DOHH2 (cell line): ENCODE data around the gene RANBP3.

Experiments used
- H3F3A ChIP-seq: fragments of 200-600 bp; sonication (generic), shearing (Covaris generic); 2 replicates; pipeline ENCODE4 v1.6.0; 2016; ENCODE audit warnings: antibody characterized with exemption, mild to moderate bottlenecking; ENCODE audit not compliant: control insufficient read depth, insufficient read depth
- H3K27ac ChIP-seq: fragments of 200-600 bp; sonication (generic); 2 replicates; pipeline ENCODE4 v1.5.1; 2014; ENCODE audit warnings: low read depth, mild to moderate bottlenecking, low read length, moderate library complexity
- H3K27me3 ChIP-seq: fragments of 200-600 bp; sonication (generic); 2 replicates; pipeline ENCODE4 v1.6.1; 2014; ENCODE audit warnings: mild to moderate bottlenecking, low read length, mixed read lengths; ENCODE audit not compliant: control insufficient read depth
- H3K36me3 ChIP-seq: fragments of 200-600 bp; sonication (generic); 2 replicates; pipeline ENCODE4 v1.6.1; 2014; ENCODE audit warnings: mild to moderate bottlenecking, low read length, moderate library complexity, mixed read lengths; ENCODE audit not compliant: control insufficient read depth
- H3K4me1 ChIP-seq: fragments of 200-600 bp; sonication (generic); 2 replicates; pipeline ENCODE4 v1.6.1; 2014; ENCODE audit warnings: mild to moderate bottlenecking, low read length, mixed read lengths; ENCODE audit not compliant: control insufficient read depth
- H3K4me2 ChIP-seq: fragments of 200-600 bp; sonication (generic); 2 replicates; pipeline ENCODE4 v1.6.0; 2014; ENCODE audit warnings: mild to moderate bottlenecking, low read length, moderate library complexity
- H3K4me3 ChIP-seq: fragments of 200-600 bp; sonication (generic); 2 replicates; pipeline ENCODE4 v1.5.1; 2014; ENCODE audit warnings: mild to moderate bottlenecking, low read length, mixed read lengths
- H3K79me2 ChIP-seq: fragments of 200-600 bp; sonication (generic); 2 replicates; pipeline ENCODE4 v1.6.1; 2014; ENCODE audit warnings: mild to moderate bottlenecking, low read length, mixed read lengths; ENCODE audit not compliant: control insufficient read depth
- H3K9me2 ChIP-seq: fragments of 200-600 bp; sonication (generic); replicated peaks from 2 replicates; pipeline ENCODE4 v1.6.1; 2014; ENCODE audit warnings: mild to moderate bottlenecking, low read length, mixed read lengths; ENCODE audit not compliant: control insufficient read depth
- H3K9me3 ChIP-seq: fragments of 200-600 bp; sonication (generic); 2 replicates; pipeline ENCODE4 v1.6.1; 2014; ENCODE audit warnings: antibody characterized with exemption, low read length, mixed read lengths; ENCODE audit not compliant: control insufficient read depth, insufficient read depth
- H4K20me1 ChIP-seq: fragments of 200-600 bp; sonication (generic); 2 replicates; pipeline ENCODE4 v1.6.0; 2014; ENCODE audit warnings: low read depth, mild to moderate bottlenecking, antibody characterized with exemption, low read length, moderate library complexity; ENCODE audit not compliant: control insufficient read depth, insufficient read depth
- EZH2phosphoT487 ChIP-seq: fragments of 200-600 bp; sonication (generic); IDR thresholded peaks from 2 replicates; pipeline ENCODE4 v1.6.1; 2017; ENCODE audit warnings: borderline replicate concordance, mild to moderate bottlenecking, antibody characterized with exemption, low read length, moderate library complexity, mixed read lengths
- TF ChIP-seq, protein P1 (sequence below): fragments of 200-600 bp; sonication (generic); IDR thresholded peaks from one replicate; pipeline ENCODE4 v1.5.1; 2014; ENCODE audit warnings: antibody characterized with exemption, mild to moderate bottlenecking, low read depth, low read length; ENCODE audit not compliant: poor library complexity, severe bottlenecking

RANBP3 gene

DNA sequence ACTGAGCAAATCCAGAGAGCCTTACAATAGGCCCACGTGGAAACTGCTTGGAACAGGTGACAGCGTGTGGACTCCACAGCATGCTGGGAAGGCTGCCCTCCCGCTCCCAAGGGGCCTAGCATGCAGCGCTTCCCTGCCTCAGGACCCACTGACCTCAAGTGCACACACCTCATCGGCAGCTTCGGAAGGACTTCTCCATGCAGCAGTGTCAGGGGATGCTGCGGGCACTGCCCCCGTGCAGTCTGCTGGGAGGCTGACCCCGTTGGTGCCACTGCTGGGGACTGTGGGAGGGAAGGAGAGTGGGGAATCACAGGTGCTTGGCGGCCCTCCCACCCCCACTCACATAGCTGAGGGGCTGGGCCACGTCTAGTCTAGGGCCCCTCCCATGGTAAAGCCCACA is 46.7 kb downstream of the RANBP3 start:
- Histone ChIP-seq H3K79me2 (peaks cover 7% of the 10 kb centered on the region; the same call in 1 of the 2 replicates), H4K20me1 (no peaks in the 10 kb centered on the region), H3K27me3 (no peaks in the 10 kb centered on the region), H3K9me3 (no peaks in the 10 kb centered on the region), H3K4me2 (no peak overlapping the region), H3K36me3 (peaks cover 78% of the 10 kb centered on the region), H3K4me3 (no peak overlapping the region), H3K27ac (no peak overlapping the region), H3F3A (no peaks in the 10 kb centered on the region), H3K9me2 (no peaks in the 10 kb centered on the region), H3K4me1 (no peaks in the 10 kb centered on the region)
- TF ChIP-seq, protein P1, sequence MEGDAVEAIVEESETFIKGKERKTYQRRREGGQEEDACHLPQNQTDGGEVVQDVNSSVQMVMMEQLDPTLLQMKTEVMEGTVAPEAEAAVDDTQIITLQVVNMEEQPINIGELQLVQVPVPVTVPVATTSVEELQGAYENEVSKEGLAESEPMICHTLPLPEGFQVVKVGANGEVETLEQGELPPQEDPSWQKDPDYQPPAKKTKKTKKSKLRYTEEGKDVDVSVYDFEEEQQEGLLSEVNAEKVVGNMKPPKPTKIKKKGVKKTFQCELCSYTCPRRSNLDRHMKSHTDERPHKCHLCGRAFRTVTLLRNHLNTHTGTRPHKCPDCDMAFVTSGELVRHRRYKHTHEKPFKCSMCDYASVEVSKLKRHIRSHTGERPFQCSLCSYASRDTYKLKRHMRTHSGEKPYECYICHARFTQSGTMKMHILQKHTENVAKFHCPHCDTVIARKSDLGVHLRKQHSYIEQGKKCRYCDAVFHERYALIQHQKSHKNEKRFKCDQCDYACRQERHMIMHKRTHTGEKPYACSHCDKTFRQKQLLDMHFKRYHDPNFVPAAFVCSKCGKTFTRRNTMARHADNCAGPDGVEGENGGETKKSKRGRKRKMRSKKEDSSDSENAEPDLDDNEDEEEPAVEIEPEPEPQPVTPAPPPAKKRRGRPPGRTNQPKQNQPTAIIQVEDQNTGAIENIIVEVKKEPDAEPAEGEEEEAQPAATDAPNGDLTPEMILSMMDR: no peak
- no peak for TF ChIP-seq EZH2phosphoT487

- Histone ChIP-seq H3K4me2 (no peak overlapping the region), H3K4me1 (no peaks in the 10 kb centered on the region), H3K9me3 (no peaks in the 10 kb centered on the region), H3K36me3 (peaks cover 90% of the 10 kb centered on the region), H3K9me2 (no peaks in the 10 kb centered on the region), H3K79me2 (no peaks in the 10 kb centered on the region; the same call in 1 of the 2 replicates), H4K20me1 (no peaks in the 10 kb centered on the region), H3F3A (no peaks in the 10 kb centered on the region), H3K27me3 (no peaks in the 10 kb centered on the region), H3K27ac (no peak overlapping the region), H3K4me3 (no peak overlapping the region)
- TF ChIP-seq EZH2phosphoT487: no peak
- TF ChIP-seq, protein P1: no peak
Observed at GRCh38 chr19:5929625-5930024, 48.3 kb downstream of the RANBP3 start.

DNA sequence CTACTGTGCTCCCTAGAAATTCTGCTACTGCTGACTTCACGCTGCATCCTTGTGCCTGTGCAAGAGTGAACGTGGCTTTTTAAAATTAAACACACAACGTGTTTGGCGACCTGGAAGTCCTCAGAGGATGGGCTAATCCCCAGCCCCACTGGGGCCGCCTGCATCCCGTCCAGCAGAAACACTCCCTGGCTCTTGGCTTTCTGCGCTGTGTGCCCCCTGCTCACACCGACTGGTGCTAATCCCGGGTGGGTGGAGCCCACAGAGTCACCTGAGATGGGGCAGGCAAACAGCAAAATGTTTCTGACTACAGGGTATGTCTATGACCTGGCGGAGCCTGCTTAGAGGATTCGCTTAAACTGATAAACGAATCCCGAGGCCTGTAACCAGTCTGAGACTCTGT is 48.8 kb downstream of the RANBP3 start:
- H3K27me3 ChIP-seq: no peaks in the 10 kb centered on the region
- TF ChIP-seq, protein P1: no peak
- TF ChIP-seq EZH2phosphoT487: no peak
- no peak overlapping the region for H3K4me2 ChIP-seq
- no peaks in the 10 kb centered on the region for H3K9me2 ChIP-seq
- H4K20me1 ChIP-seq: no peaks in the 10 kb centered on the region
- no peaks in the 10 kb centered on the region for H3K4me1 ChIP-seq
- H3K27ac ChIP-seq: no peak overlapping the region
- H3K79me2 ChIP-seq: no peaks in the 10 kb centered on the region
- no peaks in the 10 kb centered on the region for H3K9me3 ChIP-seq
- H3K4me3 ChIP-seq: no peak overlapping the region
- H3K36me3 ChIP-seq: peaks cover 91% of the 10 kb centered on the region
- no peaks in the 10 kb centered on the region for H3F3A ChIP-seq

DNA sequence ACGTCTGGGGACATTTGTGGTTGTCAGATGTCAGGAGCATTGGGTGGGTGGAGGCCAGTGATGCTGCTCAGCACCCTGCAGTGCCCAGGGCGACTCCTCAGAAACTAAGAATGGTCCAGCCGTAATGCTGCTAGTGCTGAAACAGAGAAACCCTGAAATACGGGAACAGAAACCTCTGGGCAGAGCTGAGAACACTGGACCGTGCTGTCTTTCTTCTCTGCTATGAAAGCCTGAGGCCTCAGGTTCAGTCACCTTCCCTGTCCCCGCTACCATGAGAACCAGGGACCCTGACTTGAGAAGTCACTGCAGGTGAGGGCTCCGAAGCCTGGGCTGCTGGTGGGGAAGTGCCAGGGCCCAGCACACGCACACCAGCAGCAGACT is 50.5 kb downstream of the RANBP3 start:
- Histone ChIP-seq H3K27ac (no peak overlapping the region), H3K9me2 (no peaks in the 10 kb centered on the region), H3K9me3 (no peaks in the 10 kb centered on the region), H4K20me1 (no peaks in the 10 kb centered on the region), H3K4me1 (no peaks in the 10 kb centered on the region), H3K27me3 (no peaks in the 10 kb centered on the region), H3K36me3 (peaks cover 88% of the 10 kb centered on the region), H3K4me3 (no peak overlapping the region), H3K4me2 (no peak overlapping the region), H3F3A (no peaks in the 10 kb centered on the region), H3K79me2 (no peaks in the 10 kb centered on the region)
- TF ChIP-seq, protein P1: no peak
- no peak for TF ChIP-seq EZH2phosphoT487
